Astrocyte (in vitro differentiated cells and primary cell): ENCODE data around the gene ECE1. TPM values are rescaled to one million over a fixed set of nuclear protein-coding genes. Genes with fewer than 3 reads are reported as not detected.

ENCODE experiments used
- DNase-seq: peaks from one replicate; pipeline ENCODE4 v3.0.0-alpha.2; 2010; ENCODE audit warnings: low read depth
- FAIRE-seq: peaks from 2 replicates; lab custom pipeline; 2011; peaks lifted over from hg19 to GRCh38; lab: Jason Lieb, UNC
- H2AFZ ChIP-seq: 2 replicates; pipeline ENCODE4 v1.6.0; 2012; ENCODE audit warnings: low read depth, low read length, inconsistent platforms
- H3K27ac ChIP-seq: 2 replicates; pipeline ENCODE4 v1.5.1; 2011; ENCODE audit warnings: low read depth, low read length, inconsistent platforms
- H3K27me3 ChIP-seq: 2 replicates; pipeline ENCODE4 v1.6.0; 2011; ENCODE audit warnings: low read length, inconsistent platforms; ENCODE audit not compliant: insufficient read depth
- H3K36me3 ChIP-seq: 2 replicates; pipeline ENCODE4 v1.5.1; 2011; ENCODE audit warnings: low read length, inconsistent platforms; ENCODE audit not compliant: insufficient read depth
- H3K4me1 ChIP-seq: 2 replicates; pipeline ENCODE4 v1.5.1; 2011; ENCODE audit warnings: low read length, inconsistent platforms; ENCODE audit not compliant: insufficient read depth
- H3K4me2 ChIP-seq: 2 replicates; pipeline ENCODE4 v1.6.0; 2012; ENCODE audit warnings: low read length, inconsistent platforms
- H3K4me3 ChIP-seq: 2 replicates; pipeline ENCODE4 v1.5.1; 2011; ENCODE audit warnings: low read depth, mild to moderate bottlenecking, low read length, inconsistent platforms; ENCODE audit not compliant: insufficient read depth
- H3K79me2 ChIP-seq: 2 replicates; pipeline ENCODE4 v1.6.0; 2012; ENCODE audit warnings: mild to moderate bottlenecking, low read length, inconsistent platforms; ENCODE audit not compliant: insufficient read depth
- H3K9ac ChIP-seq: 2 replicates; pipeline ENCODE4 v1.6.0; 2012; ENCODE audit warnings: mild to moderate bottlenecking, low read length, inconsistent platforms
- H3K9me3 ChIP-seq: 2 replicates; pipeline ENCODE4 v1.5.1; 2012; ENCODE audit warnings: low read depth, mild to moderate bottlenecking, low read length, inconsistent platforms; ENCODE audit not compliant: insufficient read depth
- H4K20me1 ChIP-seq: 2 replicates; pipeline ENCODE4 v1.6.0; 2012; ENCODE audit warnings: low read length, inconsistent platforms; ENCODE audit not compliant: insufficient read depth
- H3K27ac Mint-ChIP-seq: one replicate; pipeline ENCODE4 v1.8.0; 2021; ENCODE audit warnings: mild to moderate bottlenecking, mixed read lengths; ENCODE audit not compliant: unreplicated experiment
- H3K27me3 Mint-ChIP-seq: one replicate; pipeline ENCODE4 v1.8.0; 2021; ENCODE audit warnings: low read depth, mixed read lengths; ENCODE audit not compliant: unreplicated experiment
- H3K36me3 Mint-ChIP-seq: one replicate; pipeline ENCODE4 v1.8.0; 2021; ENCODE audit warnings: low read depth, mixed read lengths; ENCODE audit not compliant: unreplicated experiment
- H3K4me1 Mint-ChIP-seq: one replicate; pipeline ENCODE4 v1.8.0; 2021; ENCODE audit warnings: low read depth, mixed read lengths; ENCODE audit not compliant: unreplicated experiment
- H3K4me3 Mint-ChIP-seq: one replicate; pipeline ENCODE4 v1.8.0; 2021; ENCODE audit warnings: mild to moderate bottlenecking, moderate library complexity, mixed read lengths; ENCODE audit not compliant: unreplicated experiment
- H3K9me3 Mint-ChIP-seq: one replicate; pipeline ENCODE4 v1.8.0; 2021; ENCODE audit warnings: mild to moderate bottlenecking, mixed read lengths; ENCODE audit not compliant: unreplicated experiment
- EZH2 ChIP-seq: IDR thresholded peaks from 2 replicates; pipeline ENCODE4 v1.6.1; 2012; ENCODE audit warnings: mild to moderate bottlenecking, low read length, inconsistent platforms; ENCODE audit not compliant: insufficient read depth
- total RNA-seq: library from RNA; stranded (reverse); gene quantifications from 2 replicates; pipeline ENCODE4 v1.2.1, GENCODE V29; 2021
- TF ChIP-seq, protein P1 (sequence below): IDR thresholded peaks from 2 replicates; pipeline ENCODE4 v1.5.1; 2011; ENCODE audit warnings: low read depth, mild to moderate bottlenecking, inconsistent platforms, low read length, moderate library complexity; ENCODE audit not compliant: insufficient read depth

Gene ECE1
- total RNA-seq, 1 donor from 2014 or later: 172 TPM

DNA sequence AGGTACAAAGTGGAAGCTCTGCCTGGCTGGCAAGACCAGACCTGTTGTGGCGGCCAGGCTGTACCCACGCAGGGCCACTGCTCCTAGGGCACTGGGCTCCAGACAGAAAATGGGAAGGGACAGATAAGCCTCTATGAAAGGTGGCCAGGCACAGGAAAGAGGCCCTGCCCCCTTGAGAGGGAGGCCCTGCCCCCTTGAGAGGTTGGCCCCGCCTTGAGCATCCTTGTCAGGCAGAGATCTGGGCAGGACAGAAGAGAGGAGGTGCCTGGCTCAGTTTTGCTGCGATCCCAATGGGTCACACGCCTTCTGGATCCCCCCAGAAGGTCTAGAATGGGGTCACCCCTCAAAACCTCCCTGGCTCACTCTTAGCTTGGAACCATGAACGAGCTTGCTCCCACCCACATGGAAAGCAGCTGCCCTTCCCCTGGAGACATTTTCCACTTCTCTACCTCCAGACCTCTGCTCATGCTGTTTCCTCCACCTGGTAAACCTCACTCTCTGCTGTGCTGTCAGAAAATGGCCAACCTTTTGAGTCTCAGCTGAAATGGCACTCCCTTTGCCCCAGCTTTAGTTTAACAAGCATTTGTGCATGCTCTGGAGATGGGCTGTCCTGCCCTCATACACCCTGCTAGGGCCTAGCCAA lies 17.5 kb upstream of the ECE1 start:
- Mint-ChIP-seq H3K27ac (no peak overlapping the region), H3K27me3 (no peaks in the 10 kb centered on the region), H3K9me3 (peaks cover 2% of the 10 kb centered on the region), H3K4me3 (no peak overlapping the region), H3K36me3 (peaks cover 14% of the 10 kb centered on the region), H3K4me1 (peaks cover 41% of the 10 kb centered on the region)
- Histone ChIP-seq H3K36me3 (no peaks in the 10 kb centered on the region), H2AFZ (no peak overlapping the region), H3K4me3 (no peak overlapping the region), H3K9me3 (no peaks in the 10 kb centered on the region), H3K27ac (no peak overlapping the region), H3K27me3 (no peaks in the 10 kb centered on the region), H3K4me2 (no peak overlapping the region), H3K4me1 (peaks cover 39% of the 10 kb centered on the region), H4K20me1 (peaks cover 57% of the 10 kb centered on the region), H3K79me2 (peaks cover 65% of the 10 kb centered on the region), H3K9ac (no peak overlapping the region)
- DNase-seq (no peak), FAIRE-seq (no peak)
- TF ChIP-seq EZH2: no peak
- TF ChIP-seq, protein P1, sequence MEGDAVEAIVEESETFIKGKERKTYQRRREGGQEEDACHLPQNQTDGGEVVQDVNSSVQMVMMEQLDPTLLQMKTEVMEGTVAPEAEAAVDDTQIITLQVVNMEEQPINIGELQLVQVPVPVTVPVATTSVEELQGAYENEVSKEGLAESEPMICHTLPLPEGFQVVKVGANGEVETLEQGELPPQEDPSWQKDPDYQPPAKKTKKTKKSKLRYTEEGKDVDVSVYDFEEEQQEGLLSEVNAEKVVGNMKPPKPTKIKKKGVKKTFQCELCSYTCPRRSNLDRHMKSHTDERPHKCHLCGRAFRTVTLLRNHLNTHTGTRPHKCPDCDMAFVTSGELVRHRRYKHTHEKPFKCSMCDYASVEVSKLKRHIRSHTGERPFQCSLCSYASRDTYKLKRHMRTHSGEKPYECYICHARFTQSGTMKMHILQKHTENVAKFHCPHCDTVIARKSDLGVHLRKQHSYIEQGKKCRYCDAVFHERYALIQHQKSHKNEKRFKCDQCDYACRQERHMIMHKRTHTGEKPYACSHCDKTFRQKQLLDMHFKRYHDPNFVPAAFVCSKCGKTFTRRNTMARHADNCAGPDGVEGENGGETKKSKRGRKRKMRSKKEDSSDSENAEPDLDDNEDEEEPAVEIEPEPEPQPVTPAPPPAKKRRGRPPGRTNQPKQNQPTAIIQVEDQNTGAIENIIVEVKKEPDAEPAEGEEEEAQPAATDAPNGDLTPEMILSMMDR: no peak

DNA sequence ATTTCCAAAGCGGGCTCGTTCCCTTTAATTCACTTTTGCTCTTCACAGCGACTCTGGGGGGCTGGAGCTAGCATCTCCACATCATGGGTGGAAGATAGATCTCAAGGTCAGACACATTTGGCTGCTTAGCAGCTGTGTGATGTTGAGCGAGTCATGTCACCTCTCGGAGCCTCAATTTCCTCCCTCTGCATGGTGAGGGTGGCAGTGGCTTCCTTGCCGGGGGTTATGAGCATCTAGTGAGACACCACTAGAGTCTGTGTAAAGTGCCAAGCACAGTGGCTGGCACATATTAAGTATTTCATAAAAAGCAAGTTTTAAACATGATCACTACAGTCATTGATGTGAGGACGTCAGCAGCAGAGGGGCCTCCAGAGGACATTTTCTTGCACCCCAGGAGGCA lies 16.9 kb upstream of the ECE1 start:
- H3K9me3 Mint-ChIP-seq: peaks cover 2% of the 10 kb centered on the region
- peaks cover 14% of the 10 kb centered on the region for H3K36me3 Mint-ChIP-seq
- Histone ChIP-seq H3K9ac (no peak overlapping the region), H3K27me3 (no peaks in the 10 kb centered on the region), H3K36me3 (no peaks in the 10 kb centered on the region), H3K79me2 (peaks cover 66% of the 10 kb centered on the region), H3K4me3 (no peak overlapping the region), H3K4me1 (peaks cover 41% of the 10 kb centered on the region), H2AFZ (no peak overlapping the region), H3K4me2 (no peak overlapping the region), H3K27ac (no peak overlapping the region), H4K20me1 (peaks cover 57% of the 10 kb centered on the region), H3K9me3 (no peaks in the 10 kb centered on the region)
- H3K4me3 Mint-ChIP-seq: no peak overlapping the region
- TF ChIP-seq, protein P1: no peak
- TF ChIP-seq EZH2: no peak
- H3K27ac Mint-ChIP-seq: peak overlapping the region; percentile 7
- no peak for FAIRE-seq
- no peak for DNase-seq
- H3K27me3 Mint-ChIP-seq: no peaks in the 10 kb centered on the region
- H3K4me1 Mint-ChIP-seq: peaks cover 46% of the 10 kb centered on the region

DNA sequence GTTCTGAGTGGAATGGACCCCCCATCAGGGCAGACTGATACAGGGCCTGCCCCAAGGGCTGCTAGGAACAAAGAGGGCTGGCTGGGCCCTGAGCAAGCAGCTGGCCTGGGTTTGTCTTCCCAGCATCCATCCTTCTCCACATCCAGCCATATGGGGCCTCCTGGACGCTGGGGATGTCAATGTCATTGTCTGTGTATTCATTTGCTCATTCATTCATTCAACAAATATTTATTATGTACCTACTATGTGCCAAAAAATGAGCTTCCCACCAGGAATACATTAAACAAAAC lies 15.6 kb upstream of the ECE1 start:
- H3K27ac ChIP-seq: no peak overlapping the region
- peaks cover 69% of the 10 kb centered on the region for H3K79me2 ChIP-seq
- no peaks in the 10 kb centered on the region for H3K27me3 ChIP-seq
- no peak overlapping the region for H3K9ac ChIP-seq
- peaks cover 43% of the 10 kb centered on the region for H3K4me1 ChIP-seq
- Mint-ChIP-seq H3K27ac (no peak overlapping the region), H3K9me3 (peaks cover under 1% of the 10 kb centered on the region), H3K4me3 (no peak overlapping the region), H3K27me3 (no peaks in the 10 kb centered on the region), H3K4me1 (peaks cover 49% of the 10 kb centered on the region), H3K36me3 (peaks cover 12% of the 10 kb centered on the region)
- H3K36me3 ChIP-seq: no peaks in the 10 kb centered on the region
- no peak for FAIRE-seq
- no peak for TF ChIP-seq EZH2
- TF ChIP-seq, protein P1: no peak
- no peak overlapping the region for H2AFZ ChIP-seq
- H4K20me1 ChIP-seq: peaks cover 56% of the 10 kb centered on the region
- no peak overlapping the region for H3K4me3 ChIP-seq
- no peaks in the 10 kb centered on the region for H3K9me3 ChIP-seq
- no peak overlapping the region for H3K4me2 ChIP-seq
- DNase-seq: no peak
